Esophagus muscularis mucosa (tissue), 4 donors: ENCODE data around the gene ACVR2B. TPM values are rescaled to one million over a fixed set of nuclear protein-coding genes. Genes with fewer than 3 reads are reported as not detected.

Experiments
- DNase-seq: peaks from one replicate; pipeline ENCODE4 v3.0.0-alpha.2; 2017; ENCODE audit errors: extremely low spot score
- H3K27ac ChIP-seq, 4 donors: fragments of 200-600 bp; sonication (generic); replicated peaks in 1 of 4; 1 replicate in 3 of 4; 2 replicates in 1 of 4; pipeline ENCODE4 v1.5.1; 2016 to 2019; ENCODE audit warnings: mild to moderate bottlenecking in 1 of 4
- H3K27me3 ChIP-seq, 4 donors: fragments of 200-600 bp; sonication (generic); one replicate each; pipeline versions ENCODE4 v1.5.1 to v1.6.0; 2016 to 2019
- H3K36me3 ChIP-seq, 4 donors: fragments of 200-600 bp; sonication (generic); one replicate each; pipeline ENCODE4 v1.5.1; 2016 to 2019
- H3K4me1 ChIP-seq, 4 donors: fragments of 200-600 bp; sonication (generic); one replicate each; pipeline ENCODE4 v1.5.1; 2016 to 2019
- H3K4me3 ChIP-seq, 4 donors: fragments of 200-600 bp; sonication (generic); 1 replicate in 2 of 4; 2 replicates in 2 of 4; pipeline ENCODE4 v1.5.1; 2016 to 2019; ENCODE audit warnings: mild to moderate bottlenecking in 4 of 4, moderate library complexity in 1 of 4
- H3K9me3 ChIP-seq, 4 donors: fragments of 200-600 bp; sonication (generic); 1 replicate in 3 of 4; 2 replicates in 1 of 4; pipeline ENCODE4 v1.5.1; 2016 to 2019
- EP300 ChIP-seq: sonication (generic); formaldehyde crosslinking; IDR thresholded peaks from one replicate; pipeline ENCODE4 v1.6.1; 2017; ENCODE audit warnings: antibody characterized with exemption
- POLR2A ChIP-seq: fragments of 450-650 bp; IDR thresholded peaks from one replicate; pipeline ENCODE4 v1.6.1; 2017; ENCODE audit warnings: antibody characterized with exemption, moderate library complexity, mild to moderate bottlenecking, low read depth
- POLR2AphosphoS5 ChIP-seq, 2 donors: sonication (generic); formaldehyde crosslinking; IDR thresholded peaks; one replicate each; pipeline ENCODE4 v1.6.1; 2017; ENCODE audit warnings: antibody characterized with exemption in 2 of 2
- WGBS: methylation state at CpG from one replicate; pipeline ENCODE4 v1.1.5; 2018; 5-methylcytosine and 5-hydroxymethylcytosine counted together
- intact Hi-C: fragments of 100-400 bp; cut with DNase I; formaldehyde crosslinking; loops from one replicate; pipeline ENCODE4 v1.15.1; 2023
- total RNA-seq, 4 donors: library from RNA; depleted of rRNA; stranded (reverse); fragments of >200 nt; gene quantifications; one replicate each; pipeline versions ENCODE4 v1.1.0 to v1.2.1, GENCODE V29; 2016
- TF ChIP-seq, protein P1 (sequence below), 3 experiments: fragments of 200-600 bp in 2 of 3; fragments of 450-650 bp in 1 of 3; sonication (generic) in 2 of 3; IDR thresholded peaks; one replicate each; pipeline ENCODE4 v1.5.1; 2017 to 2019; ENCODE audit warnings: antibody characterized with exemption in 3 of 3, mild to moderate bottlenecking in 2 of 3, moderate library complexity in 1 of 3

ACVR2B gene
- total RNA-seq, 4 donors from 2014 or later = 3.8 to 9.8 (median 5.9) TPM

DNA sequence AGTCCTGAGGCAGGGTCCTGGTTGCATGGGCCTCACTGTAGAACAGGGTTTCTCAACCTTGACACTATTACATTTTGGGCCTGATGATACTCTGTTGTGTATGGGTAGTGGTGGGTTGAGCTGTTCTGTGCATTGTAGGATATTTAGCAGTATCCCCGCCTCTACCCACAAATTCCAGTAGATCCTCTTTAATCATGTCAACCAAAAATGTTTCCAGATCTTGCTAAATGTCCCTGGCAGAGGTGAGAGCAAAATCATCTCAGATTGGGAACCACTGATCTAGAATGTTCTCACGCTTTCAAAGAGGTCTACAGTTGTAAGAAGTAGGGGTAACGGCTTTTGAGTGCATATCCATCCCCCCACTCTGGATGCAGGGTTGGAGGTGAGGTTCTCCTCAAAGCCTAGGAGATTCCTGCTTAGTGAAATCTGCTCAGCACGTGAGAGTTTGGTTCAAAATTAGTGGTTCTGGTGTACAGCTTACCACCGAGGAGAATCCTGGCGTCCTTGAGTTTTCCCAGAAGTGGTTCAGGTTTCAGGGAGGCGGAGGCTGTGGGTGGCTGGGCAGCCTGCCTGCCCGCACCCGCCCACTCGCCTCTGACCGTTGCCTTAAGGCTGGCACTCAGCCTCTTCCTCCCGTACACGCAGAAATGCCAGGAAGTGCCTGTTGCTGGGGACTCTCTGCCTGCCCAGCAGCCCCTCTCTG, 5.3 kb downstream of the ACVR2B start:
- peak overlapping the region in 3 of 4 donors; percentile 23 to 59 (median 50) for H3K27ac ChIP-seq
- H3K4me1 ChIP-seq = peaks cover 42 to 68% (median 63%) of the 10 kb centered on the region in 4 donors
- intact Hi-C loops = no loop called here
- H3K27me3 ChIP-seq = no peaks in the 10 kb centered on the region
- no peak for DNase-seq
- no peaks in the 10 kb centered on the region for H3K36me3 ChIP-seq
- H3K4me3 ChIP-seq = peak overlapping the region in 1 of 4 donors; percentile 7
- TF ChIP-seq EP300 (no peak), POLR2AphosphoS5 (IDR thresholded peaks at IDR 0.05) (no peak), POLR2A (no peak)
- TF ChIP-seq, protein P1, sequence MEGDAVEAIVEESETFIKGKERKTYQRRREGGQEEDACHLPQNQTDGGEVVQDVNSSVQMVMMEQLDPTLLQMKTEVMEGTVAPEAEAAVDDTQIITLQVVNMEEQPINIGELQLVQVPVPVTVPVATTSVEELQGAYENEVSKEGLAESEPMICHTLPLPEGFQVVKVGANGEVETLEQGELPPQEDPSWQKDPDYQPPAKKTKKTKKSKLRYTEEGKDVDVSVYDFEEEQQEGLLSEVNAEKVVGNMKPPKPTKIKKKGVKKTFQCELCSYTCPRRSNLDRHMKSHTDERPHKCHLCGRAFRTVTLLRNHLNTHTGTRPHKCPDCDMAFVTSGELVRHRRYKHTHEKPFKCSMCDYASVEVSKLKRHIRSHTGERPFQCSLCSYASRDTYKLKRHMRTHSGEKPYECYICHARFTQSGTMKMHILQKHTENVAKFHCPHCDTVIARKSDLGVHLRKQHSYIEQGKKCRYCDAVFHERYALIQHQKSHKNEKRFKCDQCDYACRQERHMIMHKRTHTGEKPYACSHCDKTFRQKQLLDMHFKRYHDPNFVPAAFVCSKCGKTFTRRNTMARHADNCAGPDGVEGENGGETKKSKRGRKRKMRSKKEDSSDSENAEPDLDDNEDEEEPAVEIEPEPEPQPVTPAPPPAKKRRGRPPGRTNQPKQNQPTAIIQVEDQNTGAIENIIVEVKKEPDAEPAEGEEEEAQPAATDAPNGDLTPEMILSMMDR (IDR thresholded peaks at IDR 0.05) = no peak
- WGBS = 69% methylated on average over 9 of the region's 13 CpGs
- H3K9me3 ChIP-seq = no peaks in the 10 kb centered on the region

DNA sequence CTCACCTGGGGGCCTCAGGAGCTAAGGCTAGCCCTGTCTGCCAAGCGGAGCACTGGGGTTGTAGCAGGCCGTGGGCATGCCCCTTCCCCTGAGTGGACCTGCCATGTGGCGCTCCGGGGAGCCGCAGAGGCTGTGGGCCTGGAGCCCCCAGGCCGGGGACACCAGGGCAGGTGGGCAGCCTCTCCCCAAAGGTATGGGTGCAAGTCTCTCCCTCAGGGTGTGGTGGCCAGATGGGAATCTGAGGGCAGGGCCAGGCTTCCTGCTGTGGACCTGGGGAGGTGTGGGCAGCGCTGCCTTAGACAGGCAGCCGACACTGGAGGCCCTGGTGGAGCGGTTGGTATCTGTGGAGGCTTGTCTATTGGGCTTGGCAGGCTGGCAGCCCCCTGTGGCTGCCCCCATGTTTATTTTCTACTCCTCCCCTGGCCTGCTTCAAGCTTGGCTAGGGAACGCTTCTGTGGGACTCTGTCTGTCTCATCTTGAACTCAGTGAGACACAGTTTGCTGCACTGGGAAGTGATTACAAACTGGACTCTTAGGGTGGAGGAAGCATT, 5.9 kb downstream of the ACVR2B start:
- peaks cover 42 to 67% (median 63%) of the 10 kb centered on the region in 4 donors for H3K4me1 ChIP-seq
- 90% methylated on average over 7 of the region's 10 CpGs for WGBS

GRCh38 chr3:38460377-38461270, 6.9 kb downstream of the ACVR2B start:
- Histone ChIP-seq H3K36me3 (no peaks in the 10 kb centered on the region), H3K27ac (peak overlapping the region; percentile 32 to 59 (median 48)), H3K9me3 (no peaks in the 10 kb centered on the region), H3K27me3 (no peaks in the 10 kb centered on the region), H3K4me3 (no peak overlapping the region), H3K4me1 (peaks cover 42 to 60% (median 59%) of the 10 kb centered on the region in 4 donors)
- DNase-seq = peak; percentile 90
- TF ChIP-seq POLR2A (no peak), POLR2AphosphoS5 (IDR thresholded peaks at IDR 0.05) (peak in 1 of 2 donors; percentile 4)
- WGBS = 59% methylated on average over 11 of the region's 12 CpGs
- intact Hi-C loops = no loop called here

More for the DNA sequence above, 5.9 kb downstream of the ACVR2B start:
- peak; percentile 62 for DNase-seq
- H3K27me3 ChIP-seq = no peaks in the 10 kb centered on the region
- peak overlapping the region in 1 of 4 donors; percentile 7 for H3K4me3 ChIP-seq
- intact Hi-C loops = no loop called here
- TF ChIP-seq EP300 = no peak
- no peak for TF ChIP-seq POLR2AphosphoS5 (IDR thresholded peaks at IDR 0.05)
- TF ChIP-seq, protein P1 (IDR thresholded peaks at IDR 0.05) = no peak
- no peak for TF ChIP-seq POLR2A
- no peaks in the 10 kb centered on the region for H3K36me3 ChIP-seq
- peak overlapping the region in 3 of 4 donors; percentile 23 to 59 (median 50) for H3K27ac ChIP-seq
- H3K9me3 ChIP-seq = no peaks in the 10 kb centered on the region

DNA sequence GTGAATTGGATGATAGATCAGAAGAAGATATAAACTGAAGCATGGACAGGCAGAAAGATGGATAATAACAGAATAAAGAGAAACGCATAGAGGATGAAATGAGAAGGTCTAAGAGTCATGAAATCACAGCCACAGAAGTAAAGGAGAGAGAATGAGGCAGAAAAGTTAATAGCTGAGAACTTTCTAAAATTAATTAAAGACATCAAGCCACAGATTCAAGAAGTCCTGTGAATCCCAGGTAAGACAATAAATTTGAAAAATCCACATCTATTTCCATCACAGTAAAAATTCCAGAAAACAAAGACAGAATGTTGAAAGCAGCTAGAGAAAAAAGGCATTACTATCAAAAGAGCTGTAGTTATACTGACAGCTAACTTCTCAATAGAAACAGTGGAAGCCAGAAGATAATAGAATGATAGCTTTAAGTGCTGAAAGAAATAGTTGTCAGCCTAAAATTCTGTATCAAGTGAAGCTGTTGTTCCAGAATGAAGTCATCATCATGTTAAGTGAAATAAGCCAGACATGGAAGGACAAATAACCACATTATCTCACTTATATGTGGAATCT, 12.0 kb downstream of the ACVR2B start:
- Histone ChIP-seq H3K27me3 (no peaks in the 10 kb centered on the region), H3K36me3 (no peaks in the 10 kb centered on the region), H3K27ac (no peak overlapping the region), H3K9me3 (peaks cover 0 to 11% (median 2%) of the 10 kb centered on the region in 4 donors), H3K4me1 (peaks cover 9 to 17% (median 13%) of the 10 kb centered on the region in 4 donors), H3K4me3 (no peak overlapping the region)
- 100% methylated on average over 1 of the region's 1 CpG for WGBS
- TF ChIP-seq EP300 = no peak
- no peak for TF ChIP-seq POLR2A
- no peak for TF ChIP-seq POLR2AphosphoS5 (IDR thresholded peaks at IDR 0.05)
- TF ChIP-seq, protein P1 (IDR thresholded peaks at IDR 0.05) = no peak
- intact Hi-C loops = no loop called here
- no peak for DNase-seq
